Progenitor cell of endocrine pancreas (in vitro differentiated cells): ENCODE data around the gene MRC2. TPM values are rescaled to one million over a fixed set of nuclear protein-coding genes. Genes with fewer than 3 reads are reported as not detected.

Source experiments
- DNase-seq: peaks from one replicate; pipeline ENCODE4 v3.0.0; 2021; ENCODE audit warnings: low spot score; ENCODE audit not compliant: unreplicated experiment
- H3K27ac Mint-ChIP-seq: 2 replicates; pipeline ENCODE4 v1.8.0; 2021; ENCODE audit warnings: mild to moderate bottlenecking, moderate library complexity, mixed read lengths
- H3K27me3 Mint-ChIP-seq: 2 replicates; pipeline ENCODE4 v1.8.0; 2021; ENCODE audit warnings: mixed read lengths
- H3K36me3 Mint-ChIP-seq: 2 replicates; pipeline ENCODE4 v1.8.0; 2022; ENCODE audit warnings: mixed read lengths; ENCODE audit not compliant: insufficient read depth
- H3K4me1 Mint-ChIP-seq: 2 replicates; pipeline ENCODE4 v1.8.0; 2021; ENCODE audit warnings: low read depth, mixed read lengths
- H3K4me3 Mint-ChIP-seq: 2 replicates; pipeline ENCODE4 v1.8.0; 2021; ENCODE audit warnings: low read depth, mild to moderate bottlenecking, moderate library complexity, mixed read lengths
- H3K9me3 Mint-ChIP-seq: 2 replicates; pipeline ENCODE4 v1.8.0; 2021; ENCODE audit warnings: low read depth, mixed read lengths
- CTCF ChIP-seq: fragments of 200-600 bp; sonication (generic); IDR thresholded peaks from one replicate; pipeline ENCODE4 v1.5.0; 2021; ENCODE audit warnings: antibody characterized with exemption, mild to moderate bottlenecking; ENCODE audit not compliant: unreplicated experiment
- total RNA-seq: library from RNA; stranded (reverse); gene quantifications from 2 replicates; pipeline ENCODE4 v1.2.1, GENCODE V29; 2021

Gene MRC2
- total RNA-seq, 1 donor from 2014 or later = 4.9 TPM

GRCh38 chr17:62675701-62676100, 48.2 kb downstream of the MRC2 start:
- no peak overlapping the region for H3K27ac Mint-ChIP-seq
- no peaks in the 10 kb centered on the region for H3K9me3 Mint-ChIP-seq
- H3K27me3 Mint-ChIP-seq = no peaks in the 10 kb centered on the region
- no peaks in the 10 kb centered on the region for H3K4me1 Mint-ChIP-seq
- no peaks in the 10 kb centered on the region for H3K36me3 Mint-ChIP-seq
- no peak for DNase-seq
- TF ChIP-seq CTCF = no peak
- no peak overlapping the region for H3K4me3 Mint-ChIP-seq

- no peaks in the 10 kb centered on the region for H3K9me3 Mint-ChIP-seq
- DNase-seq = no peak
- H3K4me1 Mint-ChIP-seq = no peaks in the 10 kb centered on the region
- no peak overlapping the region for H3K4me3 Mint-ChIP-seq
- H3K27me3 Mint-ChIP-seq = no peaks in the 10 kb centered on the region
- no peak overlapping the region for H3K27ac Mint-ChIP-seq
- TF ChIP-seq CTCF = no peak
- no peaks in the 10 kb centered on the region for H3K36me3 Mint-ChIP-seq
Observed at GRCh38 chr17:62676231-62676943, 48.9 kb downstream of the MRC2 start.

GRCh38 chr17:62676952-62677596, 49.6 kb downstream of the MRC2 start:
- Mint-ChIP-seq H3K27ac (no peak overlapping the region), H3K27me3 (no peaks in the 10 kb centered on the region), H3K36me3 (no peaks in the 10 kb centered on the region), H3K4me3 (no peak overlapping the region), H3K4me1 (no peaks in the 10 kb centered on the region), H3K9me3 (no peaks in the 10 kb centered on the region)
- TF ChIP-seq CTCF = no peak
- DNase-seq = no peak

GRCh38 chr17:62678214-62678919, 50.9 kb downstream of the MRC2 start:
- Mint-ChIP-seq H3K36me3 (no peaks in the 10 kb centered on the region), H3K4me1 (no peaks in the 10 kb centered on the region), H3K9me3 (no peaks in the 10 kb centered on the region), H3K27ac (no peak overlapping the region), H3K4me3 (no peak overlapping the region), H3K27me3 (no peaks in the 10 kb centered on the region)
- TF ChIP-seq CTCF = no peak
- DNase-seq = no peak

- Mint-ChIP-seq H3K27ac (no peak overlapping the region), H3K4me3 (no peak overlapping the region)
Observed at GRCh38 chr17:62679866-62680377, 52.5 kb downstream of the MRC2 start.

More at GRCh38 chr17:62679866-62680377, 52.5 kb downstream of the MRC2 start:
- H3K9me3 Mint-ChIP-seq = no peaks in the 10 kb centered on the region
- H3K27me3 Mint-ChIP-seq = no peaks in the 10 kb centered on the region
- no peak for TF ChIP-seq CTCF
- H3K36me3 Mint-ChIP-seq = no peaks in the 10 kb centered on the region
- H3K4me1 Mint-ChIP-seq = no peaks in the 10 kb centered on the region
- no peak for DNase-seq
